GM19372 (cell line): ENCODE results near the gene GRIN2A.

ENCODE experiments used
- ATAC-seq: cut with Tn5 transposase; IDR thresholded peaks from one replicate; pipeline ENCODE4 v1.9.1; 2021; ENCODE audit warnings: mild to moderate bottlenecking, low read depth, moderate library complexity; ENCODE audit not compliant: unreplicated experiment

The GRIN2A gene

DNA sequence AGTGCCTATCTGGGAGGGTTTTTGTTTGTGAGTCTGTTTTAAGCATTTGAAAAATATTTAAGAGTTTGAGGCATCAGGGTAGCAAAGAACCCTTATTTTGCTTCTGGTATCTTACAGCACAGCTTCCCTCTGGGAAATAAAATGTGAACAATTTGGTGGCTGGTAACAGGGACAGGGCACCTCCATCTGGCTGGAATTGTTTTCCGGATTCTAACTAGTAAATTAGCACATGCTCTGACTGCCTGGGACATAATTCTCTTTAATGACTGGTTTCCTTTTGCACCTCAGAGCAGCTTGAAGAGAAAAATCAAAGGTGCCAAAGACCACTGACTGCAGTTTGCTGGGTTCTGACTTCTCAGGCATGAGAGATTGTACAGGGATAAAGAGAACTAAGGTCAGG is 469.1 kb downstream of the GRIN2A start:
- ATAC-seq: no peak

GRCh38 chr16:9708972-9709620 is 473.1 kb downstream of the GRIN2A start:
- ATAC-seq: no peak

- no peak for ATAC-seq
These were observed 475.9 kb downstream of the GRIN2A start for GRCh38 chr16:9706217-9706836.

DNA sequence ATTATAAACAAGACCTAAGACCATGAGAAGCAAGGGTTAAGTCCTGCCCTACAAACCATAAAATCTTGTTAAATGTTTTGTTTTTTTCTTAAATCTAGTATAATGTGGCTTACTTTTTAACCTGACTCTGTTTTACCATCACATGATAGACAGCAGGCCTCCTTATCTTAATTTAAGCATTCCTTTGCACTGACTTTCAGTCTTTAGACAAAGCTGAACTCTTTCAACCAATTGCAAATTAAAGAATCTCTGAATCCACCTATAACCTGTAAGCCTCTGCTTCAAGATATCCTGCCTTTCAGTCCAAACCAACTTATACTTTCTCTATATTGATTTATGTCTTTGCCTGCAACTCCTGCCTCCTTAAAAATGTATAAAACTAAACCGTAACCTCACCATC is 478.5 kb downstream of the GRIN2A start:
- no peak for ATAC-seq
